COR-L47 (cell line): ENCODE results near the gene RERGL.
"Not testable (repeated sequence)": the region's sequence is repeated elsewhere in the genome, so short reads cannot be mapped to it uniquely, and the experiment has no call there.

Experiments used
- DNase-seq: peaks from one replicate; lab custom pipeline; 2025; lab: John Stamatoyannopoulos, UW

RERGL gene, protein sequence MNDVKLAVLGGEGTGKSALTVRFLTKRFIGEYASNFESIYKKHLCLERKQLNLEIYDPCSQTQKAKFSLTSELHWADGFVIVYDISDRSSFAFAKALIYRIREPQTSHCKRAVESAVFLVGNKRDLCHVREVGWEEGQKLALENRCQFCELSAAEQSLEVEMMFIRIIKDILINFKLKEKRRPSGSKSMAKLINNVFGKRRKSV

GRCh38 chr12:18090093-18090492 is at the start of gene RERGL:
TSS of gene RERGL (minus strand) at chr12:18090193. CDS start at chr12:18090140, 53 bp downstream.
- DNase-seq, result no peak

DNA sequence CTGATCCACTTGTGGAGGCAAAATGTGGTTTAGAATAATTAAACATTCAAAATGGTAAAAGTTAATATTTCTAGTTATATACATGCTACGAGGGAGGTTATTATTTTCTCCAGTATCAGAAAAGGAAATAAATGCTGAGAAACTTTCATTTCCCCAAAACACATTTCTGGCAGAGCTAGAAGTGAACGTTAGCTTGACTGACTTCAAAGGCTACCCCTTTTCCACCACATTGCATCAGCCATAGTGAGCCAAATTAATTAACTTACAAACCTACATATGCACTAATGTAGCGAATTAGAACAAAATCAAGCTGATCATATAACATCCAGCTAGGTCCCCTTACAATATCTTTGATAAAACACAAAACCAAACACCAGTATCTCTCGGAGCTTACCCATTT is 49.3 kb upstream of the RERGL start:
- no peak for DNase-seq

GRCh38 chr12:18135509-18135908 is 45.5 kb upstream of the RERGL start:
- no peak for DNase-seq

DNA sequence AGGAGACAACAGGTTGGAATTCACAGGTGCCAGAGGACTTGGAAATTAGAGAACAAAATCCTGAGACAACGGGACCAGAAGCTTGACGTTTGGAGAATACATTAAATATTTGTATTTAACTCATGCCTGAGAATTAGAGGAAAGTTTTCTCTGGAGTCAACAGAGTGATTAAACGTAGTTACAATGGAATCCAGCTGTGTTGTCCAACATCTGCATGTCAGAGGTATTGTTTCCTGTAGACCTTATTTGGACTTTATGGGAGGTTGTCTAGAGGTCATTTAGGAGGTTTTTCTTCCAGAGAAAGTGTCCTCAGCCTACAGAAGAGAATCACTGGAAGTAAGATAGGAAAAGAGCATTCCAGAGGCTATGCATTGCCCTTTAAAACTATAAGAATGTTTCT is 45.1 kb upstream of the RERGL start:
- DNase-seq, result no peak

- no peak for DNase-seq
These were observed 40.9 kb upstream of the RERGL start for GRCh38 chr12:18130851-18131250.

DNA sequence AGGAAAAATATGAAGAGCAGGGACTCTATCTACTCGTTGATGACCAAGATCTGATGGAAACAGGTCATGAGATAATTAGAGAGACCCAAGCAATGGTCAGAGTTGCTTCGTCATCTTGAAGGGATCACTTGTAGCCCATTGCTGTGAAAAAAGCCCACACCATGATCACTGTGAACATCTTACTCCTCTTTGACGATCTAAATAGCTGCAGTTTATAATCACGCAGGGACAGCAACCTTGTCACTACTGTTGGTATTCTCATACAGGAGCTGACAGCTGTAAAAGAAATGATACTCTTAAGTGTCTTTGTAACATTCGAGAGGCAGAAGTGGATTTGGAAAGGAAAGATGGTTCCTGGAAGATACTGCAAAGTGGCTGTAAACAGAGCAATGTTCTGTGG is 33.7 kb upstream of the RERGL start:
- DNase-seq, result no peak

GRCh38 chr12:18120899-18121298 is 30.9 kb upstream of the RERGL start:
- DNase-seq, result no peak

- DNase-seq, result no peak
These were observed 18.6 kb upstream of the RERGL start for GRCh38 chr12:18108611-18109010.

- no peak for DNase-seq
These were observed 13.6 kb upstream of the RERGL start for GRCh38 chr12:18103624-18104023.

DNA sequence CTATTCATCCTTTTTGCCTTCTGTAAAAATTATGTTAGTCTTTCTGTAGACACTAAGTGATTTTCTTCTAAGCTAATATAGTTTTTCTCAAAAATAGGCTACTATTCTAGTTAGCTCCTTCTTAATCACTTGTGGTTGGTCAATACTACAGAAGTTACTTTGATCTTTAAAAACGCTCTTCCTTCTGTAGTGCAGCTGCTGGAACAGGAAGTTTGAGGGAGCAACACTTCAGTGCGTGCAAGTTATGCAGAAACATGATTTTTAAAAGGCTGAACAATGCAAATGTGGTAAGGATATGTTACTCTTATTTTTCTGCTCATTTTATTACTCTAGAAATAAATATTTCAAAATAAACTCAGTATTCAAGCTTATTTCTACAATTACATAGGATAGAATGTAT is 11.1 kb upstream of the RERGL start:
- DNase-seq, result no peak

DNA sequence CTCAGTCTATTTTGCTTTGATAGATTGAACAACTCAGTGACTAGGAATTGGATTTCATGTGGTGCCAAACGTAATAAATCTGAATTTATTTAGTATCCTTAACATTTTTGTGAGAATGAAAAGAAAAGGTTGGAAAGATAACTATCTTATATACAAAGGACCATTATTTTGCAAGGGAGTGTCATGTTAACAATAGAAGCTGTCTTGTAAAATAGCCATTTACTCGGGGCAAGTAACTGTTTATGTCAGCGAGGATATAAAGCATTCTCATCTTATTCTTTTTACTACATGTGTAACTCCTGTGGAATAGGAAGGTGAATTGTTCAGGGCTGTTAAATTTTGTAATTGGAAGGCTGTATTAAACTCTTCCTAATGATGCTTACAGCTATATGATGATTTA is 5.9 kb downstream of the RERGL start:
- DNase-seq, result no peak

GRCh38 chr12:18079541-18080246 is 10.3 kb downstream of the RERGL start:
- no peak for DNase-seq

- DNase-seq, result no peak
These were observed 16.0 kb downstream of the RERGL start for GRCh38 chr12:18074001-18074400.

GRCh38 chr12:18072723-18073122 is 17.3 kb downstream of the RERGL start:
- DNase-seq, result no peak

- no peak for DNase-seq
These were observed 18.7 kb downstream of the RERGL start for GRCh38 chr12:18071336-18071735.

GRCh38 chr12:18068355-18068754 is 21.6 kb downstream of the RERGL start:
- DNase-seq, result no peak

DNA sequence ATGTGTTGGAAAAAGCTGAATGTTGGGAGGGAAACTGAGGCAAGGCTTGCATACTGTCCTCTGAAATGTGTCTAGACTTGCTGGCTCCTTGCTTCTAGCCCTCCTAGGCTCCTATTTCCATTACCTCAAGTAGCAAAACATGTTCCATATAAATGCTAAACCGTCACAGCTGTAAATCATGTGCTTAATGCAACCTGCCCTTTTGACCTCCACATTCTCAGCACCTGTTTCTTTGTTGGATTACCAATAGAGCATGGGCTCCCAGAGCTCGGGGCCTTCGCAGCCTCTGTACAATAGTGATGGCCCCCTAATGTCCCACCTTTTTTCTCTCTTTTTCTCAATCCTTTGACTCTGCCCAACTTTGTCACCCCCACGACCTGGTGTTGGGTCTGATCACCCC is 23.3 kb downstream of the RERGL start:
- DNase-seq, result no peak

DNA sequence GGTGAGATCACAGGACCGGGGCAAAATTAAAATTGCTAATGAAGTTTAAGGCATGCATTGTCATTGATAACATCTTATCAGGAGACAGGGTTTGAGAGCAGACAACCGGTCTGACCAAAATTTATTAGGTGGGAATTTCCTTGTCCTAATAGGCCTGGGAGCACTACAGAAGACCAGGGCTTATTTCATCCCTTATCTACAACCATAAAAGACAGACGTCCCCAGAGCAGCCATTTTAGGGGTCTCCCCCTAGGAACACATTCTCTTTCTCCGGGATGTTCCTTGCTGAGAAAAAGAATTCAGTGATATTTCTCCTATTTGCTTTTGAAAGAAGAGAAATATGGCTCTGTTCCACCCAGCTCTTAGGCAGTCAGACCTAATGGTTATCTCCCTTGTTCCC is 27.1 kb downstream of the RERGL start:
- not testable (repeated sequence) for DNase-seq

DNA sequence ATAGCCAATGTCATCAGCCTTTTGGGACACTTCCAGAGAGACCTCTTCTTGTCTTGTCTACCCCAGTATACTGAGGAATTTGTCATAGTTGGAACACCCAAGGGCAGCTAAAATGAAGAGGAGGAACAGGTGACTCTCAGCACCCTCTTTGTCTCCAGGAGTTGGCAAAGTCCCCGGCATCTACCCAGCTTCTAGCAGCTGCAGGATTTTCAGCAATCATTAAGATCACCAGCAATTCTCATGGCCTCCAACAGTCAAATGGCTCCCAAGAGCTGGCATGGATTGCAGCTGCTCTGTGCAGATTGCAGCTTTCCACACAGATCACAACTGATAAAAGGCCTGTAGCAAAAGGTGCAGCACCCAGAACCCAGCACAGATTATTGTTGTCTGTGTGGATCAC is 32.9 kb downstream of the RERGL start:
- no peak for DNase-seq

DNA sequence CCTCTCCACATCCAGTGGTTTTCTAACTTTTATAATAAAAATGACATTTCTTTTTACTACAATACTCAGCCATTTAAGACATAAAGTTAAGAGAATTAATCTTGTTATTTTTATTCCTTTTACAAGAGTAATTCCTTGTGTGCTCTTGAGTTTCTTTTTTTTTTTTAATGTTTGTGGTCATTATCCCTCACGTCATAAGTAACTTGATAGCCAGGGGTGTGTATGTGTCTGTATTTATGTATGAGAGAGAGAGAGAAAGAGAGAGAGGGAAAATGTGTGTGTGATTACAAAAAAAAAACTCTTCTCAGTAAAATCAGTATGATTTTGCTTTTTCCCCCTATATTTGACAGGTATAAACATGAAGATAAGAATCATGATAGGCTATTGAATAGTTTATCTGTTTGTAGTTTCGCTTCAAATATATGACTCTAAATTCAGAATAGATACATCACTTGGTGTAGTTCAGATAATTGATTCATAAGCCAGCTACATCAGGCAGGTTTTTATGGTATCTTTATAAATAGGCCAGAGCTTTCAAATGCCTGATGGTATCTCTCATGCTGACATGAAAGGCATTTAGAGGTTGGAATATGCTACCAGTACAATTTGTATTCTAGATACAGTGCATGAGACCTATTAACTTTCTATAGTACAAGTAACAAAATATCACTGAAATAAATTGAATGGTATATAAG is 34.9 kb downstream of the RERGL start:
- no peak for DNase-seq

DNA sequence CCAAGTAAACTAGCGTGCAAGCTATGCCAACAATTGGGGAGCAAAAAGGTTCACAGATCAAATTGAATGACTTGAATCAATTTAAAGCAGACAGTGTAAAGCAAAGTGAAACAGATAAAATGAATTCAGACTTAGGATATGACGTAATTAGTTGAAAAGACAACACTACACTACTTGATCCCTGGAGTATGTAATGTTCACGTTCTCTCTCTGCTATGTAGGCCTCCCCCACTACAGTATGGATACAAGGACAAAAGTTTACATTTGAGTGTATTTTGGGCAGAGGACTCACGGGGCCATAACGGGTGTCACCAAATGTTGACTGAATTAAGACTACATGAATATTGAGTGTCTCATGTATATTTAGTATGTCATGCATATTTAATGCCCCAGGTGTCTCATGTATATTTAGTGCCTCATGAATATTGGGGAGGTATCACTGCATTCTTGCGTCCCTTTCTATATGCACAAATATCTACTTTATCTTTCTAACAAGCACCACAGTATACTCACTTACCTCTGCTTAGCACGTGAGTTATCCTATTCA is 44.5 kb downstream of the RERGL start:
- DNase-seq, result no peak

GRCh38 chr12:18040060-18040742 is 49.8 kb downstream of the RERGL start:
- not testable (repeated sequence) for DNase-seq
